ENCODE measurements around the gene OAS1. TPM values are rescaled to one million over a fixed set of nuclear protein-coding genes. Genes with fewer than 3 reads are reported as not detected.

Gene OAS1
- total RNA-seq, 1 donor from 2014 or later = 13.5 TPM

- no peak for DNase-seq (ENCODE audit: low read depth in 2 of 2)
These were observed 58.9 kb downstream of the OAS1 start for GRCh38 chr12:112965643-112966042.

GRCh38 chr12:112967306-112967705, 60.5 kb downstream of the OAS1 start:
- DNase-seq (ENCODE audit: low read depth in 2 of 2) = no peak

DNA sequence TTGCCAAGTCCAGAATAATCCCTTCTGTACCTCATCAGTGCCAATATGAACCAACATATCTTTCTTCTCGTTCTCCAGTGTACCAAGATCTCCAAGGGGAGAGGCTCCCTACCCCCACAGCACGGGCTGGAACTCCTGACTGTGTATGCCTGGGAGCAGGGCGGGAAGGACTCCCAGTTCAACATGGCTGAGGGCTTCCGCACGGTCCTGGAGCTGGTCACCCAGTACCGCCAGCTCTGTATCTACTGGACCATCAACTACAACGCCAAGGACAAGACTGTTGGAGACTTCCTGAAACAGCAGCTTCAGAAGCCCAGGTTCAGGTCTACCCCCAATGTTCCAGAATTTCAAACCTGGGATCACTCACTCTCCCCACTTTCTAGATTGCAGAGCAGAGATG, 61.1 kb downstream of the OAS1 start:
- DNase-seq (ENCODE audit: low read depth in 2 of 2) = no peak

Other genes with a start within 250 kb of the OAS1 start
- under 0.01 TPM in 1 of 2 replicates, not detected in the other for gene RPH3A, start 115.2 kb upstream of the OAS1 start, total RNA-seq
- 1.8 and 5.4 TPM in 2 replicates for gene OAS3, start 31.5 kb downstream of the OAS1 start, total RNA-seq
- 0.60 and 3.3 TPM in 2 replicates for gene OAS2, start 71.6 kb downstream of the OAS1 start, total RNA-seq
- gene DTX1, start 149.8 kb downstream of the OAS1 start, total RNA-seq = 0.65 and 4.6 TPM in 2 replicates
- gene RASAL1, start 228.8 kb downstream of the OAS1 start, total RNA-seq = not detected in 2 replicates
- not detected in 2 replicates for gene CFAP73, start 242.8 kb downstream of the OAS1 start, total RNA-seq

Data from lung microvascular endothelial cell (primary cell).